ENCODE measurements around the gene TBC1D3K. TPM values are rescaled to one million over a fixed set of nuclear protein-coding genes. Genes with fewer than 3 reads are reported as not detected.
"Not testable (repeated sequence)": the region's sequence is repeated elsewhere in the genome, so short reads cannot be mapped to it uniquely, and the experiment has no call there.

TBC1D3K gene
- not detected for total RNA-seq

- DNase-seq (ENCODE audit: low read depth in 2 of 3, low spot score in 2 of 3), result not testable (repeated sequence)
These were observed at the start of gene TBC1D3K for GRCh38 chr17:37924115-37924514. TSS of gene TBC1D3K (plus strand) at chr17:37924415. CDS start at chr17:37926000, 1,585 bp downstream.

DNA sequence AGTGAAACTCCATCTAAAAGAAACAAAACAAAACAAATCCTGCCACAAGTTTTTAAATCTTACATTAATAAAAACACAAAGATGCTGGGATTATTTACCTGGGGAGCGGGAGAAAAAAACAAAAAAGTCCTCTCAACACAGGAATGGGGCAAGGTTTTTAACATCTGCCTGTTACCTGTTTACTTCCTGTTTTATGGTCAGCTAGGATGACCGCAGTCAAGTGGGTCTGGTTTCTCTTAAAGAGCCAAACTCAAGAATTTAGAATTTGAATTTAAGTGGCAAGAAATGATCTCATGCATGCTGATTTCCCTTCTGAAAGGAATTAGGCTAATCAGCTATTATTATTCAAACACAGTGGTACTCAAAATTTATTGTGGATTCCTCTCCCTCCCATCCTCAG is 39.7 kb upstream of the TBC1D3K start:
- DNase-seq (ENCODE audit: low read depth in 2 of 3, low spot score in 2 of 3), result peak in 2 of 3 donors; percentile 1 to 3

DNA sequence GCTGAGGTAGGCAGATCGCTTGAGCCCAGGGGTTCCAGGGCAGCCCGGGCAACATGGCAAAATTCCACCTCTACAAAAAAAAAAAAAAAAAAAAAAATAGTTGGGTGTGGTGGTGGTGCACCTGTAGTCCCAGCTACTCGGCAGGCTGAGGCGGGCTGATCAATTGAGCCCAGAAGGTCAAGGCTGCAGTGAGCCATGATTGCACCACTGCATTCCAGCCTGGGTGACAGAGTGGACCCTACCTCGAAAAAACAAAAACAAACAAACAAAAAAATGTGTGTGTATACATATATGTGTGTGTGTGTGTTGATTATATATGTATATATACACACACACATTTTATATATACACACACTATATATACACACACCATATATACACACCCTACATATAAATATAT is 39.1 kb upstream of the TBC1D3K start:
- no peak for DNase-seq (ENCODE audit: low read depth in 2 of 3, low spot score in 2 of 3)

DNA sequence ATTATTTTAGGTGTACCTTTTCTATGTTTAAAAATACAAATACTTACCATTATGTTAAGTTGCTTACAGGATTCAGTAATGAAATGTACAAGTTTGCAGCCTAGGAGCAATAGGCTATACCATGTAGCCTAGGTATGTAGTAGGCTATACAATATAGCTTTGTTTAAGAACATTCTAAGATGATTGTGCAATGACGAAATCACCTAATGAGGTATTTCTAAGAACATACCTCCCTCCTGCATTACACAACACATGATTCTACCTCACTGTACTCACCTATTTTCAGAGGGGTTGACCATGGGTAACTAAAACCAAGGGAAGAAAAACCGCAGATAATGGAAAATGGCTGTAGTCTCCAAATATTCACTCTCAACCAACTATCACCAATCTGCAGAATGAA is 35.3 kb upstream of the TBC1D3K start:
- no peak for DNase-seq (ENCODE audit: low read depth in 2 of 3, low spot score in 2 of 3)

DNA sequence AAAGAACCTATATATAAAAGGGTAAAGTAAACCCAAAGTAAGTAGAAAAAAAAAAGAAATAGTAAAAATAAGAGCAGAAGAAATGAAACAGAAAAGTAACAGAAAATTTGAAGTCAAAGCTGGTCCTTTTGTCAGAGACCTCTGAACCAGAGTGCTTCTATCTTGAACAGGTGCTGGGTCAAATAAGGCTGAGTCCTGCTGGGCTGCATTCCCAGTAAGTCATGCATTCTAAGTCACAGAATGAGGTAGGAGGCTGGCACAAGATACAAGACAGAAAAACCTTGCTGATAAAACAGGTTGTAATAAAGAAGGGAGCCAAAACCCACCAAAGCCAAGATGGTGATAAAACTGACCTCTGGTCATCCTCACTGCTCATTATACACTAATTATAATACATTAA is 27.3 kb upstream of the TBC1D3K start:
- DNase-seq (ENCODE audit: low read depth in 2 of 3, low spot score in 2 of 3), result not testable (repeated sequence)

Small RNA genes lying within 50 kb of the gene (small RNA-seq; reads per million reads assigned to genes)
- gene RF00001 (not detected), gene RNU6-489P (not detected)

Other genes with a start within 250 kb of the TBC1D3K start
- gene HNF1B, start 179.4 kb upstream of the TBC1D3K start, total RNA-seq, result under 0.01 TPM
- 3.2 TPM for gene TBC1D3L, start 64.6 kb downstream of the TBC1D3K start, total RNA-seq
- not detected for gene TBC1D3D, start 79.6 kb downstream of the TBC1D3K start, total RNA-seq
- gene TBC1D3C, start 144.2 kb downstream of the TBC1D3K start, total RNA-seq, result 0.81 TPM
- not detected for gene TBC1D3E, start 203.5 kb downstream of the TBC1D3K start, total RNA-seq